Spinal cord (tissue), 10 donors: ENCODE data around the gene NEDD9. TPM values are rescaled to one million over a fixed set of nuclear protein-coding genes. Genes with fewer than 3 reads are reported as not detected.

Experiments used
- DNase-seq, 6 donors: peaks; one replicate each; pipeline versions ENCODE4 v3.0.0 to v3.0.0-alpha.2; 2013 to 2015; ENCODE audit warnings: low spot score in 6 of 6, low read depth in 4 of 6
- H3K27ac ChIP-seq: one replicate; pipeline ENCODE4 v1.5.1; 2013; ENCODE audit warnings: low read depth, low read length, control low read depth
- H3K27me3 ChIP-seq: one replicate; pipeline ENCODE4 v1.6.1; 2013; ENCODE audit warnings: low read length; ENCODE audit not compliant: control insufficient read depth, insufficient read depth
- H3K36me3 ChIP-seq: one replicate; pipeline ENCODE4 v1.6.1; 2013; ENCODE audit warnings: low read length; ENCODE audit not compliant: control insufficient read depth, insufficient read depth
- H3K4me1 ChIP-seq: one replicate; pipeline ENCODE4 v1.6.1; 2013; ENCODE audit warnings: low read length; ENCODE audit not compliant: control insufficient read depth, insufficient read depth
- H3K4me3 ChIP-seq: one replicate; pipeline ENCODE4 v1.5.1; 2013; ENCODE audit warnings: low read depth, low read length, control low read depth
- H3K9me3 ChIP-seq: one replicate; pipeline ENCODE4 v1.6.1; 2013; ENCODE audit warnings: low read length; ENCODE audit not compliant: control insufficient read depth, insufficient read depth
- WGBS: methylation state at CpG from one replicate; pipeline ENCODE4 v1.1.5; 2013; ENCODE audit warnings: missing lambda C conversion rate; ENCODE audit not compliant: insufficient coverage; 5-methylcytosine and 5-hydroxymethylcytosine counted together
- polyA plus RNA-seq, 2 donors: library from polyadenylated mRNA; unstranded; fragments of 120-200 nt; gene quantifications; one replicate each; pipeline ENCODE4 v1.2.1, GENCODE V29; 2013; ENCODE audit not compliant: insufficient read length in 2 of 2
- total RNA-seq, 2 donors: library from RNA; depleted of rRNA in 1 of 2; stranded (reverse); fragments of 120-200 nt in 1 of 2; fragments of >200 nt in 1 of 2; gene quantifications; one replicate each; pipeline versions ENCODE4 v1.2.3 to v1.2.4, GENCODE V29; 2013 to 2014
- donor health status: healthy.

NEDD9 gene
- total and polyA plus RNA-seq, 4 donors: 9.0 to 25.4 (median 15.0) TPM

GRCh38 chr6:11174242-11174611 lies 58.2 kb downstream of the NEDD9 start:
- peaks cover 3% of the 10 kb centered on the region for H3K4me1 ChIP-seq
- DNase-seq: no peak
- no peak overlapping the region for H3K4me3 ChIP-seq
- no peaks in the 10 kb centered on the region for H3K9me3 ChIP-seq
- H3K27ac ChIP-seq: no peak overlapping the region
- 86% methylated on average over 3 of the region's 5 CpGs for whole genome bisulfite sequencing
- H3K27me3 ChIP-seq: no peaks in the 10 kb centered on the region
- no peaks in the 10 kb centered on the region for H3K36me3 ChIP-seq

DNA sequence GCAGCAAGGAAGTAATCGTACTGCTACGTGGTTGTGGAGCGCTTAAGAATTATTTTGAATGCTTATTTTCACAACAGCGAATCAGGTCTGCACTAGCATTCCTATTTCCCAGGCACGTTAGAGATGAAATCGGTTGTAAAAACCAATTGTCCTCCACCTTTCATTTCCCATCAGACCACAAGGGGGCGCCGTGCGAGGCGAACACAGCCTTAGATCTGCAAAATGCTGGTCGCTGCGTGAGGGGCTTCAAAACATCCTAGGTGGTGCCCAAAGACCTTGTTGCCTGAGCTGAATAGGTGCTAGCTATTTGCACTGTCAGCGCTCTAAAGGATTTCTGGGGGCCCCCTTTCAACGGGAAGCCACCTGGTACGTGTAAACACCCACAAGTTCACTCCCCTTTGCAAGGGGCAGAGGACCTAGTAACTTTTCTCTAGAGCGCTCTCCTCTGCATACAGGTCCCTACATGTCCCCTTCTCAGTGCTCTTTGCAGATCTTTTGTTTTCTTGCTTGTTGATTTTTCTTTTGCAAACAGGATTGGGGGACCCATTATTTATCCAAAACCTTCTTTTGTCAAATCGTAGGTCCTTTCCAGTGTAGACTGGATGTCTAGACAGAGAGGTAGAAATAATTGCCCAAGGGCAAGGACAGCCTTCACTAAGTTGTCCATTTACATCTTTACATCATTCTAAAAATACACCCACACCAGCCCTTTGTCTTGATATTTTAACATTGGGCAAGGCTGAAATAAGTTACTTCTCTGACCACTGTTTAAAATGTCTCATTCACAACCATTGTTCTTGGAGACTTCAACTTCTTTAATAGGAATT lies 59.8 kb downstream of the NEDD9 start:
- WGBS: 19% methylated on average over 13 of the region's 17 CpGs
- DNase-seq: peak in 3 of 6 donors; percentile 24 to 78 (median 71)
- H3K36me3 ChIP-seq: no peaks in the 10 kb centered on the region

DNA sequence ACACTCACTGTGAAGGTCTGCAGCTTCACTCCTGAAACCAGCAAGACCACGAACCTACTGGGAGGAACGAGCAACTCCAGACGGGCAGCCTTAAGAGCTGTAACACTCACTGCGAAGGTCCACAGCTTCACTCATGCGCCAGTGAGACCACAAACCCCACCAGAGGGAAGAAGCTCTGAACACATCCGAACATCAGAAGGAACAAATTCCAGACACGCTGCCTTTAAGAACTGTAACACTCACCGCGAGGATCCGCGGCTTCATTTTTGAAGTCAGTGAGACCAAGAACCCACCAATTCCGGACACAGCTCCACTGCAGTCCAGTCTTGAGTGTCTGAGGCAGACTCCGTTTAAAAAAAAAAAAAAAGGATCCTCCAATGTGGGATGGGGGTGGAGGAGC lies 60.5 kb downstream of the NEDD9 start:
- H3K27me3 ChIP-seq: no peaks in the 10 kb centered on the region
- H3K9me3 ChIP-seq: no peaks in the 10 kb centered on the region
- DNase-seq: no peak
- H3K4me3 ChIP-seq: no peak overlapping the region
- H3K4me1 ChIP-seq: peaks cover 3% of the 10 kb centered on the region
- H3K36me3 ChIP-seq: no peaks in the 10 kb centered on the region
- WGBS: 95% methylated on average over 12 of the region's 13 CpGs
- H3K27ac ChIP-seq: no peak overlapping the region

More for the DNA sequence above, 59.8 kb downstream of the NEDD9 start:
- H3K9me3 ChIP-seq: no peaks in the 10 kb centered on the region
- no peaks in the 10 kb centered on the region for H3K27me3 ChIP-seq
- no peak overlapping the region for H3K4me3 ChIP-seq
- peaks cover 3% of the 10 kb centered on the region for H3K4me1 ChIP-seq
- no peak overlapping the region for H3K27ac ChIP-seq

GRCh38 chr6:11168091-11168635 lies 64.3 kb downstream of the NEDD9 start:
- DNase-seq: no peak
- Histone ChIP-seq H3K36me3 (no peaks in the 10 kb centered on the region), H3K4me3 (no peak overlapping the region), H3K4me1 (peaks cover 8% of the 10 kb centered on the region), H3K27ac (no peak overlapping the region), H3K27me3 (no peaks in the 10 kb centered on the region), H3K9me3 (no peaks in the 10 kb centered on the region)
- 83% methylated on average over 4 of the region's 7 CpGs for WGBS

GRCh38 chr6:11166948-11167347 lies 65.5 kb downstream of the NEDD9 start:
- Histone ChIP-seq H3K27me3 (no peaks in the 10 kb centered on the region), H3K4me3 (no peak overlapping the region), H3K36me3 (no peaks in the 10 kb centered on the region), H3K4me1 (peaks cover 5% of the 10 kb centered on the region), H3K27ac (no peak overlapping the region), H3K9me3 (no peaks in the 10 kb centered on the region)
- no peak for DNase-seq
- 44% methylated on average over 2 of the region's 4 CpGs for WGBS

GRCh38 chr6:11164717-11165646 lies 67.5 kb downstream of the NEDD9 start:
- Histone ChIP-seq H3K4me3 (no peak overlapping the region), H3K27me3 (no peaks in the 10 kb centered on the region), H3K27ac (no peak overlapping the region), H3K9me3 (peaks cover 2% of the 10 kb centered on the region), H3K4me1 (peaks cover 5% of the 10 kb centered on the region), H3K36me3 (no peaks in the 10 kb centered on the region)
- DNase-seq: no peak
- 89% methylated on average over 17 of the region's 20 CpGs for WGBS

DNA sequence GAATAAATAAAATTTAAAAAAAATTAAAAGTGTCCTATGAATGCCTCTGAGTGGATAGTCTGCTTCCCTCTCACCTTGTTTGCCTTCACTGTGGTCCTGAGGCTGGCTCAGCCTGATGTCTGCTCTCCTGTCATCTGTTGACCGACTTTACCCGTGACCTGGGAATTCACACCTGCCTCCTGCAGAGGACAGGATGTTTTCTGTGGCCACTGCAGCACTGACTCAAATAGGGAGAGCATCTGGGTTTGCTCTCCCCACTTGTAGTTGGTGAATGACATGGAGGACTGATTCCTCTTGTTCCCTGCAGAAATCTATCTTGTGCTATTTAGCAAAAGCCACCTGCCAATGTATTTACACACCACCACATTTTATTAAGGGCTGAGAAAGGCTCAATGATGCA lies 68.5 kb downstream of the NEDD9 start:
- Histone ChIP-seq H3K36me3 (no peaks in the 10 kb centered on the region), H3K9me3 (peaks cover 2% of the 10 kb centered on the region), H3K27me3 (no peaks in the 10 kb centered on the region), H3K4me1 (peaks cover 5% of the 10 kb centered on the region), H3K4me3 (no peak overlapping the region), H3K27ac (no peak overlapping the region)
- WGBS: no CpG with 5 or more reads among the region's 2 CpGs
- DNase-seq: no peak

DNA sequence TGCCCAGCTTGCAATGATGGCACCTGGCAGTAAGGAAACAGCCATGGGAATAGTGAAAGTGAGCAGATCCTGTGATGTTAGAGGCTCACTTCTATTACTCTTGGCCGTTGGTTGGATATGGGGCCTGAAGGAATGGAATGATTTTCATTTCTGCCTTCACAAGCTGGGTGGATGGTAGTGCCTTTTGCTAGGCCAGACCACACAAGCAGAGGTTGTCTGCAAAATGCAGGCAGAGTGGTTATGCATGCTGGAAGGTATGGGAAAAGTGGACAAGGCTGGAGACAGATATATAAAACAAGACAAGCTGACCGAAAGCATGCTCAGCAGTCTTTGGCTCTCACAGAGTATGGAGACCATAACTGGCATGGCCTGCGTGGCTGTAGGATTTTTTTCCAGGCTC lies 70.2 kb downstream of the NEDD9 start:
- Histone ChIP-seq H3K9me3 (peaks cover 5% of the 10 kb centered on the region), H3K4me3 (no peak overlapping the region), H3K4me1 (peaks cover 5% of the 10 kb centered on the region), H3K27ac (no peak overlapping the region), H3K27me3 (no peaks in the 10 kb centered on the region), H3K36me3 (no peaks in the 10 kb centered on the region)
- WGBS: 92% methylated on average over 3 of the region's 3 CpGs
- DNase-seq: no peak

- H3K9me3 ChIP-seq: peaks cover 5% of the 10 kb centered on the region
- H3K4me1 ChIP-seq: peaks cover 5% of the 10 kb centered on the region
- DNase-seq: peak in 1 of 6 donors; percentile 55
- no peak overlapping the region for H3K4me3 ChIP-seq
- H3K27me3 ChIP-seq: no peaks in the 10 kb centered on the region
- WGBS: 56% methylated on average over 6 of the region's 9 CpGs
- H3K36me3 ChIP-seq: no peaks in the 10 kb centered on the region
- no peak overlapping the region for H3K27ac ChIP-seq
Observed at GRCh38 chr6:11161031-11161956, 71.2 kb downstream of the NEDD9 start.
